Activated T-cell treated with anti-CD3 and anti-CD28 coated beads for 4 hours (primary cell): ENCODE data around the gene GSTA4.
"Not testable (repeated sequence)": the region's sequence is repeated elsewhere in the genome, so short reads cannot be mapped to it uniquely, and the experiment has no call there.

Source experiments
- DNase-seq: peaks from one replicate; pipeline ENCODE4 v3.0.0-alpha.2; 2020

GSTA4 gene

DNA sequence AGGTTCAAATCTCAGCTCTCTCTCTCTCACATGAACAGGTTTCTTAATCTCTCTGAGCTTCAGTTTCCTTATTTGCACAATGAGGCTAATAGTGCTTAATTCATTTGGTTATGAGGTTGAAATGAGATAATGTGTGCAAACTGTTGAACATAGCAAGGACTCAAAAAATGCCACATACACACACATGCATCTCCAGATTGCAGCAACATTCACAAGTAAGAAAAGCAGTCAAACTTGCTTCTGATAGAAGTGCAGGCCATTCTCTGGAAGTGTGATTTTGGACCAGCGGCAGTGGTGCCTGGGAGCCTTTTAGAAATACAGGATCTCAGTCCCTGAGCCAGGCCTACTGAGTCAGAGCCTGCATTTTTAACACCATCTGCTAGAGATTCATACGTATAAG is 25.7 kb downstream of the GSTA4 start:
- no peak for DNase-seq

DNA sequence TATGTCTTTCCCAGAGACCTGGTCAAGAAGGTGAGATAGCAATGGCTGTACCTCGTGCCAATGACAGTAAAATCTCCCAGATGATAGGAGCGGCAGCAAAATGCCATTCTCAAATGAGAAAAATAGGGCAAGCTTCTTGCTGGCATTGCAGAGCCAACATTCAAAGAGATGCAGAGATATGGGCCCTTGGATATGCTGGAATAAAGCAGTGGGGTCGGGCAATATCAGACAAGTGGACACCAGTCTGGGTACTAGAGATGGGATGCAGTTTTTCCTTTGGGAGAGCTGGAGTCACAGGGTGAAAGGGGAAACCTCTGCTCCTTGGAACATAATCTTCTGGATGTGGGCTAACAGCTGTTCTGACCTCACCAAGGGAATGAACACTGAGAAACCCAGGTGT is 29.0 kb downstream of the GSTA4 start:
- DNase-seq = no peak

DNA sequence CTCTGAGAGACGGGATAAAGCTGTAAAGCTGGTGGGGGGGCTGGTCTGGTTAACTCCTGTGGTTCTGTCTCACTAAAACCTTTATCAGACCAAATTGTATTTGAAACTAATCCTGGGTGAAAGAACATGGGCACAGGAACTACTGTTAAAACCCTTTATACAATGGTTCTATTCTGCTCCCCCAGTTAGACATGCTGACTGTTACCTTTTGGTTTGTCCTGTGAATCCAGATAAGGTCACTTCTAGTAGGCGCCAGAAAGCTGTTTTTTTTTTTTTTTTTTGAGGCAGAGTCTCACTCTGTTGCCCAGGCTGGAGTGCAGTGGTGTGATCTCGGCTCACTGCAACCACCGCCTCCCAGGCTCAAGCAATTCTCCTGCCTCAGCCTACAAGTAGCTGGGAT is 29.7 kb downstream of the GSTA4 start:
- DNase-seq = no peak

DNA sequence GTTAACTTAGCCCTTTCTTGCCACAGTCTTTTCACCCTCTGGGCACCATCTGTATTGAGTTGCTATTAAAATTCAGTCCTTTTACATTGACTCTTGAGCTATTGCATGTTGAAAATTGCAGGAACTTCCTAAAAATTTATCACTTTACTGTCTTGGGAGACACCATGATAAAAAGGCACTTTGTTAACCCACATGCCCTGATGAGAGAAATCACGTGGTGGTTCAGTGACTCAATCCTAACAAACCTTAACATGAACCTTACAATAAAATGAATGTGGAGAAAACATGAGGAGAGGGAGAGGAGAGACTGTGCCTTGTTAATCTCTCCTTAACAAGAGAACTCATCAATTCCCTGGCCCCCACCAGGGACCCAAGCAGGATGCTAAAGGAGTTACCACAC is 30.8 kb downstream of the GSTA4 start:
- DNase-seq = no peak

DNA sequence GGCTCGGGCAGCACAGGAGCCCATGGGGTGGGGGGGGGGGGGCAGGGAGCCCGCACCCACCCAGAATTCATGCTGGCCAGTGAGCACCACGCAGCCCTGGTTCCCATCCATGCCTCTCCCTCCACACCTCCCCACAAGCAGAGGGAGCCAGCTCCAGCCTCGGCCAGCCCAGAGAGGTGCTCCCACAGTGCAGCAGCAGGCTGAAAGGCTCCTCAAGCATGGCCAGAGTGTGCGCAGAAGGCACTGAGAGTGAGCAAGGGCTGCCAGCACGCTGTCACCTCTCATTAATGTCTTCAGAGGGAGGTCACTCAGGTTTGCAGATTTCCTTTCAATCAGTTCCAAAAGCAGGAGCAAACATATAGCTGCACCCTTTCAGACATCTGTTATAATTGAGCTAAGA is 32.4 kb downstream of the GSTA4 start:
- DNase-seq = no peak

DNA sequence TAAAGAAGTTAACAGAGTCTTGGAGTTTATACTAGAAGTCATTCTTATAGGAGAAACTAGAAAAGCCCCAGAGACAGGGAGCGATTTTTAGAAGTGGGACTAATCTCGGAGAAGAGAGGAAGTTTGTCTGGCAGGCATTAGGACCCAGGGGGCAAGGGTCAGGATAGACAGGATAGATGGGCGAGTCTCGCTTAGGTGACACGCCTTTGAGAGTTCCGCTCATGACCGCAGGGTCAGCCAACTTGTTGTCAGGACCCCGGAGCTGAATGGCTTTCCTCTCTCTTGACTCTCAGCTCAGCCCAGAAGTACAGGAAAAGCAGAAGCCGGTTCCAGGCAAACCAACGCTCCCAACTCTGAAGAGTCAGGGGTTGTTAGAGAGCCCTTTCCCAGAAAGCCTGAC is 34.1 kb downstream of the GSTA4 start:
- not testable (repeated sequence) for DNase-seq

DNA sequence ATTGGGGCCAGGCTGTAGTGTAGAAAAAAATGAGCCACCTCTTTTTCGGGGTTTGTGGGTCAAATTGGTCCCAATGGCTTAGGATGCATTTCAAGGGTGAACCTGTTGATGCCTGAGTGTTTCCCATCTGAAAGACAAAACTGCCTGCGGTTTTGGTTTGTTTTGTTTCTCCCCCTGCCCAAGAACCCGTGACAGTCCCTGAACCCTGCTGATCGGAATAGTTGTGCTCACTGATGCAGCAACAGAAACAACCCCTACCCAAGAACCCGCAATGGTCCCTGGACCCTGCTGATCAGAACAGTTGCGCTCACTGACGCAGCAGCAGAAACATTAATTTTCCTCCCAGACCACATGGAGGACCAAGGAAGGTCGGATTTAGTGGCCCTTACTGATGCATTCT is 34.9 kb downstream of the GSTA4 start:
- DNase-seq = not testable (repeated sequence)

DNA sequence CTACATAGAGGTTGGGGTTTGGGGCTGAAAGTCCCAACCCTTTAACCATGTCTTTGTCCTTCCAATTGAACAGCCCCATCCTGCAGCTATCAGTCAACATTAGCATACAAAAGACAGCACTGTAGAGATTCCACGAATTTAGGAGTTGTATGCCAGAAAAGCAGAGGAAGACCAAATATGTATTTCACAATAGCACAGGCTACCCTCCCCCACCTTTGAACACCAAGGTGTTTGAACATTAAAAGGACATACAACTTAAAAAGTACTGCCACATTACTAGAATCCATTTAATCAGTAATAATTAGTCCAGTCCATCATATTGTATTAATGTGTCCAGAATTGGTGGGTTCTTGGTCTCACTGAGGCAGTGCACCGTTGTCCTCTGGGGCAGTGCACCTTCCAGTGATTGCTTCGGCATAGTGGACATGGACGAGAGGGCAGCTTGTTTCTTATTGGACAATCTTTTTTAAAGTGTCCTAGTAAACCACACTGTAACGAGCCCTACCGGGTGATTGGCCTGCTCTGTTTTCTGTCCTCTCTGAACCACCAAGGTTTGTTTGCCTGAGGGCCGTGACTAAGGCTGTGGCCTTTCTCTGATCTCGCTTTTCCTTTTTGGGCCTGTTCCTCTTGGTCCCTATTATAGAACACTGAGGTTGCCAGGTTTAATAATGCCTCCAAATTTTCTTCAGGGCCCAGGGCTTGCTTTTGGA is 36.4 kb downstream of the GSTA4 start:
- DNase-seq = no peak

DNA sequence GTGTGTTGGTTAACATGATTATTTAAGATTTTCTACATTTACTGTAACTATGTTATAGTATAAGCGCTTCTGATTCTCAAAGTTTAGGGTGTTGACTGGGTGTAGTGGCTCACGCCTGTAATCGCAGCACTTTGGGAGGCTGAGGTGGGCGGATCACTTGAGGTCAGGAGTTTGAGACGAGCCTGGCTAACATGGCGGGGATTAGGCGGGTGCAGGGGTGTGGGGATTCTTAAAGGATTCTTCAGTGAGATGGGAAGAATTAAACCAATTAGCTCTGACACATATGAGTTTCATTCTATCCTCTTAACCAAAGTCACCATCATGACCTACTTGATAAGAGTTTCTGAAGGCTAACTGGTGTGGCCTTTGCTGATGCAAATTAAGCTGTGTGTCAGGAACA is 39.2 kb downstream of the GSTA4 start:
- no peak for DNase-seq

DNA sequence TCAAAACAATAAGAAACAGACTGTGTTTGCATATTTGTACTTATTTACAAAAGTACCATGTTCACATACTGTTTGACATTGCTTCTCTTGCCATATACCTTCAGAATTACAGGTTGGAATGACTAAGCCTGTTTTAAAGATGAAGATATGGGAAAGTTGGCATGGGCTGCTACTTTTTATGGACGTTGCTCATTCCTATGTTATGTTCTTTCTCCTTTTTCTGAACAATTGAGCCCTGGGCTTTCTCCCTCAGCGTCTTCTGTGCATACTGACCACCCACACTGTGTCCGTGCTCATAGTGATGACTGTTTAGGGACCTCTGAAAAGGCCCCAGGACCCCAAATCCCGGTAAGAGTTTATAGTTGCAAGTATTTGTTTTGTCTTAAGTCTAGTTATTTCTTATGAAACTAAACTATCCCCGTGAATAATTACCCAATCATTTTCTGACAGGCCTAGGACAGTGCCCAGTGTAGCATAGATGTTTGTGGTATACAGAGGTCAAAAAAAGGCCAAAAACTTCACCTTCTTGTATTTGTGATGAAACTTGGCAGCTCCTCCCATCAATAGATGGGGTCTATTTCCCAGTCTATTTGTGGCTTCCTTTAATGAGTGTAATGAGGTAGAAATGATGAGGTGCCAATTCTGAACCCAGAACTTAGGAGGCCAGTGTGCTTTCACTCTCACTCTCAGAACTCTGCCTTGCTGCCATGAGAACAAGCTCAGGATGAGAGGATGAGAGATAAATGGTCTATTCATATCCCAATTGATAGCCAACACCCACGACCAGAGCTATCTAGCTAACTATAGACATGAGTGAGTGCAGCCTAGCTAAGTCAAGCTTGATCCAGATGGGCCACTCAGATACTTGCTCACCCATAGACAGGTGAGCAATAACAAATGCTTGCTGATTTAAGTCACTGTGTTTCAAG is 40.9 kb downstream of the GSTA4 start:
- DNase-seq = no peak

DNA sequence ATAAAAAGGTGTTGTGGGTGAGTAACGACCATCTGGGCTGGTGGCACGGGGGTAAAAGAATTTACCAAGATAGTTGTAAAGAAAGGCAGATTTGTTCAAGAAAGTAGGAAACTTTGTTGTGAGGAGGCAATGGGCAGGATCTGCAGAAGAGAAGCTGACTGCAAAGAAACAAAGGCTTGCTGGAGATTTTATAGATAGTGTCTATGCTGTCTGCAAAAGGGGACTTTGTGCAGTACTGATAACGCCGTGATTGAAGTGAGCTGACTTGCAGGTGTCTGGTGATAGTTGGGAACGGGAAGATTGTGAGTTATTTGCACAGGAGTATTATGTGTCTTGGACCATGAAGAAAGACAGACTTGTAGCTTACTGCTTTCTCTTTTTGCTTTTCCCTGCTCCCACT is 48.8 kb downstream of the GSTA4 start:
- DNase-seq = no peak

DNA sequence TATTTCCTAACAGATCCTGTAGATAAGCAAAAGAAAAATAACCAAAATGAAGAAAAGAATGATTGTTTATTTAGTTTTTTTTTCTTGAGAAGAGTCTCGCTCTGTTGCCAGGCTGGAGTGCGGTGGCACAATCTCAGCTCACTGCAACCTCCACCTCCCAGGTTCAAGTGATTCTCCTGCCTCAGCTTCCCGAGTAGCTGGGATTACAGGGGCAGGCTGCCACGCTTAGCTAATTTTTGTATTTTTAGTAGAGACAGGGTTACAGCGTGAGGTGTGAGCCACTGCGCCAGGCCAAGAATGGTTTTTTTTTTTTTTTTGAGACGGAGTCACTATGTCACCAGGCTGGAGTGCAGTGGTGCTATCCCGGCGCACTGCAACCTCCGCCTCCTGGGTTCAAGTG is 52.3 kb downstream of the GSTA4 start:
- DNase-seq = not testable (repeated sequence)

DNA sequence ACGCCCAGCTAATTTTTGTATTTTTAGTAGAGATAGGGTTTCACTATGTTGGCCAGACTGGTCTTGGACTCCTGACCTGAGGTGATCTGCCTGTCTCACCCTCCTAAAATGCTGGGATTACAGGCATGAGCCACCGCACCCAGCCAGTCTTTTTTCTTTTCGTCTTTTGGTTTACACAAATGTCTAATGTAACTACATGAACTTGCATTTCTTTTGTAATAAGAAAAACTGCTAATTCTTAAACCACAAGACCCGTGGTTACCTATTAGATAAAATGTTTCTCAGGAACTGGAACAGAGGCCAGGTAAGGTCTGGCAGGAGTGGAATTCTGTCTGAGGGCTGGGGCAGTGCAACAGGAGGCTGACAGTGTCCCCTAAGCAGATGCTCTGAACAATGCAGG is 52.9 kb downstream of the GSTA4 start:
- DNase-seq = no peak

DNA sequence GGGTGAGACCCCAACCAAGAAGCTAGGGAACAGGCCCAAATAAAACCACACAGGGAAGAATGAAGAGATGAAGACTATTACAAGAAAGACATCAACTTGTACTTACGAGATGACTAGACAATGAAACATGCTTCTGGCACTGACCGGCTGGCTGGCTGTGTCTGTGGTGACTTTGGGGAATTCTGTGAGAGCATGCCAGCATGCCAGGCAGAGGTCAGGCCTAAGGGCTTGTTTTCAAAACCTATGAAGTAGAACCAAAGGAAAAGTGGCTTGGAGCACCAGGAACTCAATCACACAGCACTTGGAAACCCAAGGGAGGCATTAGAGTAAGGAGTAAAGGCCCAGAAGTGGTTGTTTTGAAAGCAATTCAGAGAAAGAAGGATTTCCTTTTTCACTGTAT is 57.2 kb downstream of the GSTA4 start:
- DNase-seq = no peak

DNA sequence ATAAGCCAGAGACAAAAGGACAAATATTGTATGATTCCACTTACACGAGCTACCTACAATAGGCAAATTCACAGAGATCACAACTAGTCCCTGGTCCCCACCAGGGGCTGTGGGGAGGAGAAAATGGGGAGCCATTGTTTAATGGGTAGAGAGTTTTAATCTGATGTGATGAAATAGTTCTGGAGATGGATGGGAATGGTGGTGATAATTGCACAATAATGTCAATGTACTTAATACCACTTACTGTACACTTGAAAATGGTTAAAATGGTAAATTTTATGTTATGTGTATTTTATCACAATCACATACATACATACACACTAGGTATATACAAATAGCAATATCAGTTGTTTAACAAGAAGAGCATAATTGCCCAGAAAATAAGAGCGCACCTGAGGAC is 61.3 kb downstream of the GSTA4 start:
- DNase-seq = no peak

DNA sequence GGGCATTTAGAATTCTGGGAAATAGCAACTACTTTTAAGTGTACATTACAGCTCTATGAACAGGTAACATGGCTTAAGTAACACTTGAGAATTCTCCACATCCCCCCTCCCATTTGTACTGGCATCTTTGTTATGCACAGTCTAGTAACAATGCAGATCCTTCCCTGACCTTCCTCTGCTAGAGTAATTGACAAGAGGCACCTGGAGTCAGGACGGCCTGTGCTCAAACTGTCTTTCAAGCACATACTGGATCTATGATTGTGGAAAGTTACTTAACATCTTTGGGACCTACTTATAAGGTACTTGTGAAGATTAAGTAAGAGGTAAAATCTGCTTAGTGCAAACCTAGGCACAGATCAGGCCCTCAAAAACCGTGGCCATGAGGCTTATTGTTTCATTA is 63.7 kb downstream of the GSTA4 start:
- DNase-seq = no peak

DNA sequence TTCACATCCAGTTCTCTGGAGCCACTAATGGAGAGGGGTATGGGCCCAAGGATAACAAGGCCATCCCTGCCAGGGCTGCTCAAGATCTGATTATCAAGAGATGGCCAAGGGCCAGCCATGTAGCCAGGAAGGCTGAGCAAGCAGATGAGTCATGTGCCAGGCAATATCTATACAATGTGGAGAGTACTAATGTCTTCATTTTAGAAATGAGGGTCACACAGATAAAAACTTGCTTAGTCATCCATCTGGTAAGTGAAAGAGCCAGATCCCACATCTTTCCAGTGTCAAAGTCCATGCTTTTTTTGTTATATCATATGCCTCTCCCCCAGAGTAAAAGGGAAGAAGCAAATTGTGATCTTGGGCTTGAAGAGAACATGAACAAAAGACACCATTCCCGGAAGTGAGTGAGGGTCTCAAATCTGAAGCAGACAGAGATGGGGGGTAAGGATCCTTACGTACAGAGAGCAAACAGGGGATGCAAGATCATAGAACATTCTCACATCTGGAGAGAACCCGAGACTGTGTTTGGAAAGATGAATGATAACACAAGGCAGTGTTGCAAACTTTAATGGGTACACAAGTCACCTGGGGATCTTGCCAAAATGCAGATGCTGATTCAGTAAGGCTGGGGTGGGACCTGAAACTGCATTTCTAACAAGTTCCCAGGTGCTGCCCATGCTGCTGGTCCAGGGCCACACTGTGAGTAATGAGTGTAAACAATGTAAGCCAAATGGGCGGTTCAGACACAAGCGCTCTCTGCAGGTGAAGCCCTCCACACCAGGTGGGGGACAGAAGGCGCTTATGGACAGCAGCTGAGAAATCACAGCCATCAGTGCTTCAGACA is 65.5 kb downstream of the GSTA4 start:
- DNase-seq = no peak
